DMS79 (cell line): ENCODE results near the gene RIMS4.
"Not testable (repeated sequence)": the region's sequence is repeated elsewhere in the genome, so short reads cannot be mapped to it uniquely, and the experiment has no call there.

Experiments
- DNase-seq: peaks from one replicate; lab custom pipeline; 2025; lab: John Stamatoyannopoulos, UW

The RIMS4 gene

DNA sequence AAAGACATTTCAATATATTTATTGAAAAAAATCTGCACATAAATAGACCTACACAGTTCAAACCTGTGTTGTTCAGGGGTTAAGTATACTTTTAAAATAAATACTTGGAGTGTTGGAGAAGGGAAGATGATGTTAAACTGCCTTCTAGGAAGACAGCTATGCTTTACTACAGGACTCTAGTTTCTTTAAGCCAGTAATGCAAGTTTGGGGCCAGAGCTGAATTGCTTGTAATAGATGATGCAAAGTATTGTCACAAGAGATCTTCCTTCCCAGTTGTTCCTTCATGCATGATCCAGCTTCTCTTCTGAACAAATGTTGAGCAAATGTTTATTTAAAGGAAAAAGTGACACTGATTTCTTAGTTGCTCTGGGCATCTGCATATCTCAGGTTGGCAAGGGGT lies 20.2 kb upstream of the RIMS4 start:
- no peak for DNase-seq

GRCh38 chr20:44829688-44830087 lies 19.3 kb upstream of the RIMS4 start:
- no peak for DNase-seq

- no peak for DNase-seq
Measured at GRCh38 chr20:44828640-44829039, 18.3 kb upstream of the RIMS4 start.

- no peak for DNase-seq
Measured at GRCh38 chr20:44827401-44827800, 17.1 kb upstream of the RIMS4 start.

- not testable (repeated sequence) for DNase-seq
Measured at GRCh38 chr20:44821576-44821975, 11.2 kb upstream of the RIMS4 start.

- DNase-seq = no peak
Measured at GRCh38 chr20:44819936-44820335, 9.6 kb upstream of the RIMS4 start.

- no peak for DNase-seq
Measured at GRCh38 chr20:44817143-44817910, 7.0 kb upstream of the RIMS4 start.

DNA sequence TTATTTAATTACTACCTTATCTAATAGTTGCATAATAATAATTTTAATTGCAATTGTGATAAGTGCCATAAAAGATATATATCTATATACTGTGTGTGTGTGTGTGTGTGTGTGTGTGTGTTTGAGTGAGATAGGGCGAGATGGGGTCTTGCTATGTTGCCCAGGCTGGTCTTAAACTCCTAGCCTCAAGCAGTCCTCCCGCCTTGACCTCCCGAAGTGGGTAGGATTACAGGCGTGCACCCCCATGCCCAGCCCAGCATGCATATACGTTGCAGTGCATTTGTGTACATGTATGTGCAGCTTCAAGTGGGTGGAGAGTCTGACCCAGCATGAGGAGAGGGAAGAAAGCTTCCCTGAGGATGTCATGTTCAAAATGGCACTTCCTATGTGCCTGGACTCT lies 4.6 kb upstream of the RIMS4 start:
- no peak for DNase-seq

DNA sequence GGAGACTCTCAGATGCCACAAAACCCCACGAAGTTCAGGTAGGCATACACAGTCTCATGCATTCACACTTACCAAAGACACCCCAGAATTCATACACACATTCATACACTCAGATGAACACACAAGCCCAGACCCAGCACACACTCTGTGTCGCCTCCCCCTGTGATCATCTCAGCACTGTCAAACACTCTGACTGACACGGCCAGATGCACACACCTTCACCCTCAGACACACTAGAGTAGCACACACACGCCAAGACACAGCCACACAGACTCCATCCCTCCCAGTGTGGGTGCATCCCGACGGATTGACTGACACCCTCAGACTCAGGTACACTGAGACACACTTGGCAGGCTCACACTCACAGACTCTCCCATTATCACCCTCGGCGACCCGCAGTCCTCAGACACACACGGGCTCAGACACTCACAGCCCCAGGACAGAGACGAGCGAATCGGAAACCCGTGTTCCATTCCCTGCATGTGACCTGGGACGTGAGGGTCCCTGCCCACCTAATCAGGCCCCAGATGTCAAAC lies 872 bp upstream of the RIMS4 start:
- DNase-seq = no peak

DNA sequence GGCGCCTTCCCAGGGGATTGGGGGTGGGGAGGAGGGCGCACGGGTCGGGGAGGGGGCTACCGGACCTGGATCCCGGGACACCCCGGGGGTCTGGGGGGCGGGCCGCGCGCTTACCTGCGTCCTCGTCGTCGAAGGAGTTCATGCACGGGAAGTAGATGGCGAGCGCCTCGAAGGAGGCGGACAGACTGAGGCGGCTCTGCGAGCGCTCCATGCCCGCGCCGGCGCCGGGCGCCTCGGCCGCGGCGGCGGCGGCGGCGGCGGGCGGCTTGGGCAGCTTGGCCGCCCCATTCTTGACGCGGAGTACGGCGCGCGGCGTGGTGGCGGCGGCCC lies 320 bp downstream of the RIMS4 start:
- no peak for DNase-seq

DNA sequence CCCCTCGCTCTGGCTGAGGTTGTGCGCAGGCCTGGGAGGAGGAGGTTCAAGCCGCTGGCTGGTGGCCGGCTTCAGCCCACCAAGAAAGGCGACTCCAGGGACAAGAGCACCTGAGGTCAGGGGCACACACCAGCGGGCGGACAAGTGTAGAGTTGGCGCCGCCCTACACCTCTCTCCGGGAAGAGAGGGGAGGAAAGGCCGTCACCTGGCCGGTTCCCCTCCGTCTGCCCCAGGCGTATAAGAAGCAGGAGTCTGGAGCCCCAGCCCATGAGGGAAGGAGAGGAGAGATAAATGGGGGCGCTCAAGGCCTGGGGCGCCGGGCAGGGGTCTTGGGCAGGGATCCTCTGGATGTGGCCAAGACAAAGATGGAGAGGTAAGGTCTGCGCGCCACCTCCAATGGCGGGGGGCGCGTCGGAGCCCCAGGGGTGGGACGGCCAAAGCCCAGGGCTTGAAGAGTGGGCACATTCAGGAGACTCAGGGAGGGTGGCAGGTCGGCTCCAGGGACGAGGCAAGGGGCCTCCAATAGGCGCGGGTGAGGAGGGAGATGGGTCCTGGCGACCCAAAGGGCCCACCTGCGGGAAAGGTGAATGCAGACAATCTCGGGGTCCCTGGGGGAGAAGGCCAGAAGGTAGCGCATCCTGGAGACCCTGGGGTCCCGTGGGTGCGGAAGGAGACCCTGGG lies 826 bp downstream of the RIMS4 start:
- DNase-seq = no peak

- DNase-seq = no peak
Measured at GRCh38 chr20:44807684-44808056, 2.7 kb downstream of the RIMS4 start.

DNA sequence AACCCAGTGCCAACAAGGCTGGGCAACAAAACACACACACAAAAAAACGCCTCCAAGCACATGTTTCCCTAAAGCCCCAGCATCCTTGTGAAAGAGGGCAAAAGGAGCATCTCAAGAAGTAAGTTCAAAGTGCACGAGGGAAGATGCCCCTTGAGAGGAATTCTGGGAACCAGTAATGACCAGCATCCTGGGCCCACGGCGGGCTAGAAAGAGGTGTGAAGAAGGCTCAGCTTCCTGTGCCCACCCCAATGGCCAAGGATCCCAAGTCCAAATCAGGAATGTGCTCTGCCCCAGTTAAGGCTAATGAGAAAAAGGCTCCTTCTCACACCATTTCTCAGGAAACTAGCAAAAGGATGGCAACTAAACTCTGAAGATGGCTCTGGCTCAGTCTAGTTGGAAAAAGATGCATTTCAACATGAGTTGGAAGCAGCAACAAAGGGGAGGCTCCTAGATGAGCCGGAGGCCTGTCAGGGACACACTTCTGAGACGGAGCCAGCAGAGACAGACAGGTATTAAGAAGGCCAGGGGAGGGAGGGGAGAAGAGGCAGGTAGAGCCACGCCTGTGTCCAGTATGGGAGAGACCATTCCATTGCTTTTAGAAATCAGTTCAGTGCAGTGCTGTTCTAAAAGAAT lies 3.2 kb downstream of the RIMS4 start:
- DNase-seq = no peak

DNA sequence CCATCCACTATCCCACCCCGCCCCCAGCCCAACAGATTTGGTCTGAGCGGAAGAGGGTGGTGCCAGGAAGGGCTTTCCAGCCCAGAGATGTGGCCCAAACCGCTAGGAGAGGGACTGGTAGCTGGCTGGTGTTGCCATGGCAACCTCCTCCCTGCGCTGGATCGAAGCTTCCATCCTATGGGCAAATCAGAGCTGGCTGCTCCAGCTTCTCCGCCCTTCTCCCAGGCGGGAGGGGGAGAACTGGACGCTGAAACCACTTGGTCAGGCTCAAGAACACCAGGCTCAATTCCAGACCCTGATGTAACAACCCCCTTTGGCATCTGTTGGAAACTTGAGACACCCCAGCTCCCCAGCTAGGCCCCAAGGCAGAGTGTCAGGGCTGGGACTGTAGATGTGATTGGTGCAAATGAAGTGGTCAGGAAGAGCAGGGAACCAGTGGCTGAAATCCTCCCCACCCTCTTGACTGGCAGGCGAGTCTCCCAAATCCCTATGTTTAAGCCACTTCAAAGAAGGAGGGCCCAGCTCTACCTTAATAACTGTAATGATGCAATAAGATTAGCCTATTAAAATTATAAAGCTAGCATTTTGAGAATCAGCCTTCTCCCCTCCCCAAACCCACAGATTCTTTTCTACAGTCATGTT lies 4.2 kb downstream of the RIMS4 start:
- DNase-seq = peak; percentile 62

DNA sequence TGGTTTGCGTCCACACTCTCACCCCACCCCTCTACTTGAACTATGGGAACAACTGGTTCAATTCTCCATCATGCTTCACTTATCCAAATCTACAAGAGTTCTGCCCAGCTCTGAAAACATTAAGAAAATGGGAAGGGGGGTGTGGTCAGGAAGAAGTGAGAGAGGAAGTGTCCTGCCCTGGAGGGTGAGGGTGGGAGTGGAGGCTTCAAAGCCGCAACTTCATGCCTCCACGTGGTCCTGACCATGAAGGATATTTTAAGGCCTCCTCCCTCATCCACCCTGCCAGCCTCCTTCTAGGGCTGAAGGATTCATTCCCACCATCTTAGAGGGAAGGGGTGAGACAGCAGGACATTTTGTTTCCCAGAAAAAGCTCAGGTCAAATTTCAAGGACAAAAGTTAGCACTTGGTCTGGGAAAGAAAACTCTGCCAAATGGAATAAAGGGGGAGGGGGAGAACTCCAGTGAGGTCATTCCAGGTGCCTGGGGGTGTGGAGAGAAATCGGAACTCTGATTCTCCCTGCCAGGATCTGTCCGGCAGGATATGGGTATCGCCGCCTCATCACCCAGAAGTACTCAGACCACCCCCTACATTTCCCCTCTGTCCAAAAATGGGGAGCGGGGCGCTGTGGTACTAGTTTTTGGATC lies 4.9 kb downstream of the RIMS4 start:
- DNase-seq = no peak

GRCh38 chr20:44803383-44803941 lies 6.9 kb downstream of the RIMS4 start:
- no peak for DNase-seq

DNA sequence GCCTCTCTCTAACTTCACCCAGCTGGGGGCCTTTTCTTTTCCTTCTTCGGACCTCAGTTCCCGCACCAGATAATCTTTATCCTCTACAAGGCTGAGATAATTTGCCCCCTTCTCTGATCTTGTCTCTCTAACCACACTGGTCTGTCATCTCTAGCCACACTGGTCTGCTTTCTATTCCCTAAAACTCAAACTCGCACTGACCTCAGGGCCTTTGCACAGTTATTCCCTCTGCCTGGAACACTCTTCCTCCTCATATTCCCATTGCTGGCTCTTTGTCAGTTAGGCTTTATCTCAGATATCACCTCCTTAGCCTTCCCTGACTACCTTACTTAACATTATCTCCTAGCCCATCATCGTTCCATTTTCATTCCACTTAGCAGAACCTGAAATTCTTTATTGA lies 7.6 kb downstream of the RIMS4 start:
- no peak for DNase-seq

- DNase-seq = no peak
Measured at GRCh38 chr20:44800391-44801046, 9.8 kb downstream of the RIMS4 start.

DNA sequence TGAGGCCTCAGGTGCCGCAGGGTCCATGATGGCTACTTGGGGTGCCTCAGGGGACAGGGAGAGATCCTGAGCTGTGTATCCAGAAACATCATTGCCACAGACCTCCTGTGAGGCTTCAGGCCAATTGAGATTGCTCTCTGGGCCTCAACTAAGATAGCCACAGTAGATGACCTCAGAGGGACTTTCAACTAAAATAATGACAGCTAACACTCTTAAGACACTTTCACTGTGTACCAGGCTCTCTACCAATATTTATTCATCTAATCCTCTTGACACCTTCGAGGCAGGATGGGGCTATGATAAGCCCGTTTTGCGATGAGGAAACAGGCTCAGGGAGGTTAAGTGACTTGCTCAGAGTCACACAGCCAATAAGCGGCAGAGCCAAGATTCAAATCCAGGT lies 10.7 kb downstream of the RIMS4 start:
- DNase-seq = no peak

DNA sequence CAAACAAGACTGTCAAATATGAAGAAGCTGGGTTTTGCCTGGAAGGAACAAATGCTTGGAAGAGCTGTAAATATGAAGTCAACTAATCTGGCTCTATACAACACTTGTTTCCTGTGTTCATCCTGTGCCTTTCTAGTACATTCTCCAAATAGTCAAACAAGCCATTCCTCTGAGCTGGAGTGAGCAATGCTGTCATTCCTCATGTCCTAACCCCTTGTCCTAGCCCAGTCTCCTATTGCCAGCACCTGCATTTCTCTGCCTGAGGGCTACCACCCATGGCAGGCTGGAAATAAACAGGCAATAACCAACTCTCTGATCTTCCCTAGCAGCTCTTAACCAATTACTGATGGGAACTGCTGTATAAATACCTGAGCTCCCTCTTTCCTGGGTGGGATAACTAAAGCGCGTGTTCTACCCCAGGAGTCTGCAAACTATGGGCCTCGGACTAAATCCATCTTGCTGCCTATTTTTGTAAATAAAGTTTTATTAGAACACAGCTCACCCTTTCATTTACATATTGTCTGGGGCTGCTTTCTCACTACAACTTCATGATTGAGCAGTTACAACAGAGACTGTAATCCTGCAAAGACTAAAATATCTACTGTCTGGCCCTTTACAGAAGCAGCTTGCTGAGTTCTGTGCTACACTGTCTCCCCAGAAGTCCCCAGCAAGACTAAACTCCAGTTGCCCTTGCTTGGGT lies 13.4 kb downstream of the RIMS4 start:
- no peak for DNase-seq

- DNase-seq = no peak
Measured at GRCh38 chr20:44796311-44796710, 14.0 kb downstream of the RIMS4 start.
